Ovary (tissue), 9 donors: ENCODE results near the gene KCNIP3. TPM values are rescaled to one million over a fixed set of nuclear protein-coding genes. Genes with fewer than 3 reads are reported as not detected.
A peak's percentile ranks its signal among the peaks of the same experiment; 100 is the strongest.

ENCODE experiments used
- DNase-seq, 5 donors: peaks; one replicate each; pipeline ENCODE4 v3.0.0-alpha.2; 2019 to 2020
- H3K27ac ChIP-seq, 2 donors: fragments of 200-600 bp; one replicate each; pipeline versions ENCODE4 v1.5.1 to v1.8.0; 2019 to 2022
- H3K27me3 ChIP-seq: fragments of 200-600 bp; one replicate; pipeline ENCODE4 v1.8.0; 2022
- H3K36me3 ChIP-seq: fragments of 200-600 bp; sonication (generic); one replicate; pipeline ENCODE4 v1.5.1; 2019
- H3K4me1 ChIP-seq: one replicate; pipeline ENCODE4 v1.8.1; 2013; ENCODE audit warnings: mild to moderate bottlenecking, moderate library complexity; ENCODE audit not compliant: insufficient read depth
- H3K4me3 ChIP-seq: fragments of 200-600 bp; sonication (generic); one replicate; pipeline ENCODE4 v1.5.1; 2017
- H3K9me3 ChIP-seq, 2 donors: fragments of 200-600 bp in 1 of 2; sonication (generic) in 1 of 2; one replicate each; pipeline versions ENCODE4 v1.5.1 to v1.8.1; 2013 to 2019; ENCODE audit warnings: mild to moderate bottlenecking in 1 of 2, moderate library complexity in 1 of 2
- EP300 ChIP-seq: sonication (generic); formaldehyde crosslinking; IDR thresholded peaks from one replicate; pipeline ENCODE4 v1.6.1; 2017; ENCODE audit warnings: antibody characterized with exemption
- POLR2A ChIP-seq: fragments of 450-650 bp; IDR thresholded peaks from one replicate; pipeline ENCODE4 v1.6.1; 2017; ENCODE audit warnings: antibody characterized with exemption, mild to moderate bottlenecking, moderate library complexity
- WGBS, 3 donors: extraction: QIAGEN DNeasy Blood & Tissue Kit in 1 of 3; methylation state at CpG; one replicate each; pipeline versions ENCODE4 v1.1.5 to v1.1.7; 2013 to 2017; 5-methylcytosine and 5-hydroxymethylcytosine counted together
- intact Hi-C, 4 donors: fragments of 100-400 bp; cut with DNase I; formaldehyde crosslinking; loops; one replicate each; pipeline versions ENCODE4 v1.11.0 to v1.15.1; 2022 to 2023
- polyA plus RNA-seq, 2 donors: library from polyadenylated mRNA; stranded (reverse); fragments of 200-250 nt in 1 of 2; fragments of 350-450 nt in 1 of 2; fragmentation: Illumina TruSeq in 1 of 2; extraction: RNeasy Lipid Tissue Mini Kit (QIAGEN cat#74804) in 1 of 2; gene quantifications; one replicate each; pipeline ENCODE4 v1.2.3, GENCODE V29; 2013 to 2014
- total RNA-seq, 7 donors: library from RNA; depleted of rRNA in 2 of 7; stranded (reverse); fragments of >200 nt in 2 of 7; fragmentation: NEBNext Ultra II Directional in 3 of 7; extraction: Animal tissue kit (Norgen Biotek cat#: 25700) in 3 of 7; gene quantifications; one replicate each; pipeline versions ENCODE4 v1.1.0 to v1.2.4, GENCODE V29; 2016 to 2023
- TF ChIP-seq, protein P1 (sequence below), 3 donors: fragments of 450-650 bp in 2 of 3; fragments of 200-600 bp in 1 of 3; IDR thresholded peaks; one replicate each; pipeline versions ENCODE4 v1.5.1 to v1.8.0; 2016 to 2022; ENCODE audit warnings: antibody characterized with exemption in 3 of 3, mild to moderate bottlenecking in 1 of 3
- donor health status: DM: no; HTN: no; CAD: no; lungs with moderate emphysema.
- donor health status: DM: no; HTN: no; CAD: no.
- donor health status: Bipolar disorder and iron deficiency.
- donor health status: DM: yes; HTN: yes; CAD: no.
- donor health status: DM: no; HTN: no; CAD: no.
- donor health status: DM: yes; HTN: yes; CAD: no.

Gene KCNIP3
- total and polyA plus RNA-seq, 9 donors = 2.2 to 26.0 (median 11.7) TPM

DNA sequence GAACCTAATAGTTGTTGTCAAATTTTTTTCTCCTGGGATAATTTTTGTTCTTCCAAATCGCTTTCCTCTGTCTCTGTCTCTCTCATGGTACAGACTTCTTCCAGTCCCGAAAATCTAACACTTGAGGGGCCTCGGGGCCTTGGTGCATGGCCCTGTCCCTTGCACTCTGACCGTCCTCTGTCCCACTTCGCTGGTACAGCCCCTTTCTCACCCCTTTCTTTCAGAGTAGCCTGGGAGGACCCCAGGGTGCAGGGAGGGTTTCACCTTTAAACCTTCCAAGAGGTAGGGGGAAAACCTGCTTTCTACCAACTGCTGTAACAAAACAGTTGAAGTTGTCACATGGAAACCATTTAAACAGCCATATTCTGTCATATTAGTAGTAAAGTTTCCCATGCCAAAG, 83.1 kb downstream of the KCNIP3 start:
- Histone ChIP-seq H3K27me3 (no peaks in the 10 kb centered on the region), H3K27ac (no peak overlapping the region), H3K9me3 (no peaks in the 10 kb centered on the region), H3K4me3 (no peak overlapping the region), H3K36me3 (no peaks in the 10 kb centered on the region), H3K4me1 (peaks cover 12% of the 10 kb centered on the region)
- TF ChIP-seq EP300 (no peak), POLR2A (no peak)
- TF ChIP-seq, protein P1, sequence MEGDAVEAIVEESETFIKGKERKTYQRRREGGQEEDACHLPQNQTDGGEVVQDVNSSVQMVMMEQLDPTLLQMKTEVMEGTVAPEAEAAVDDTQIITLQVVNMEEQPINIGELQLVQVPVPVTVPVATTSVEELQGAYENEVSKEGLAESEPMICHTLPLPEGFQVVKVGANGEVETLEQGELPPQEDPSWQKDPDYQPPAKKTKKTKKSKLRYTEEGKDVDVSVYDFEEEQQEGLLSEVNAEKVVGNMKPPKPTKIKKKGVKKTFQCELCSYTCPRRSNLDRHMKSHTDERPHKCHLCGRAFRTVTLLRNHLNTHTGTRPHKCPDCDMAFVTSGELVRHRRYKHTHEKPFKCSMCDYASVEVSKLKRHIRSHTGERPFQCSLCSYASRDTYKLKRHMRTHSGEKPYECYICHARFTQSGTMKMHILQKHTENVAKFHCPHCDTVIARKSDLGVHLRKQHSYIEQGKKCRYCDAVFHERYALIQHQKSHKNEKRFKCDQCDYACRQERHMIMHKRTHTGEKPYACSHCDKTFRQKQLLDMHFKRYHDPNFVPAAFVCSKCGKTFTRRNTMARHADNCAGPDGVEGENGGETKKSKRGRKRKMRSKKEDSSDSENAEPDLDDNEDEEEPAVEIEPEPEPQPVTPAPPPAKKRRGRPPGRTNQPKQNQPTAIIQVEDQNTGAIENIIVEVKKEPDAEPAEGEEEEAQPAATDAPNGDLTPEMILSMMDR (IDR thresholded peaks at IDR 0.05) = no peak
- intact Hi-C loops = no loop called here
- DNase-seq = no peak
- WGBS, 3 donors = 89 to 94% (median 91%) methylated on average over 5 of the region's 5 CpGs

DNA sequence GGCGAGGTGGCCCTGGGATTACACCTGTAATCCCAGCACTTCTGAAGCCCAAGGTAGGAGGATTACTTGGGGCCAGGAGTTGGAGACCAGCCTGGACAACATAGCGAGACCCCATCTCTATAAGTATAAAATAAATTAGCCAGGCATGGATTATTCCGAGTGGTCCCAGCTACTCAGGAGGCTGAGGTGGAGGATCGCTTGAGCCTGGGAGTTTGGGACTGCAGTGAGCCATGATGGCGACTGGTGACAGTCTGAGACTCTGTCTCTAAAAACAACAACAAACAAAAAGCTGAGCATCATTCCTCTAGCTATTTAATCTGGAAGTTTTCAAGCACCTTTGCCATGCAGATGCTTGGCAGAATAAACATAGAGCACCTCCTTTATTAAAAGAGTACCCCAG, 83.6 kb downstream of the KCNIP3 start:
- WGBS, 3 donors = 92 to 96% (median 93%) methylated on average over 5 of the region's 5 CpGs
- H3K9me3 ChIP-seq = no peaks in the 10 kb centered on the region
- intact Hi-C loops = no loop called here
- H3K27me3 ChIP-seq = no peaks in the 10 kb centered on the region
- peaks cover 16% of the 10 kb centered on the region for H3K4me1 ChIP-seq
- no peak for TF ChIP-seq POLR2A
- TF ChIP-seq, protein P1 (IDR thresholded peaks at IDR 0.05) = no peak
- TF ChIP-seq EP300 = no peak
- H3K36me3 ChIP-seq = no peaks in the 10 kb centered on the region
- H3K4me3 ChIP-seq = no peak overlapping the region
- peak in 1 of 5 donors; percentile 4 for DNase-seq
- no peak overlapping the region for H3K27ac ChIP-seq

DNA sequence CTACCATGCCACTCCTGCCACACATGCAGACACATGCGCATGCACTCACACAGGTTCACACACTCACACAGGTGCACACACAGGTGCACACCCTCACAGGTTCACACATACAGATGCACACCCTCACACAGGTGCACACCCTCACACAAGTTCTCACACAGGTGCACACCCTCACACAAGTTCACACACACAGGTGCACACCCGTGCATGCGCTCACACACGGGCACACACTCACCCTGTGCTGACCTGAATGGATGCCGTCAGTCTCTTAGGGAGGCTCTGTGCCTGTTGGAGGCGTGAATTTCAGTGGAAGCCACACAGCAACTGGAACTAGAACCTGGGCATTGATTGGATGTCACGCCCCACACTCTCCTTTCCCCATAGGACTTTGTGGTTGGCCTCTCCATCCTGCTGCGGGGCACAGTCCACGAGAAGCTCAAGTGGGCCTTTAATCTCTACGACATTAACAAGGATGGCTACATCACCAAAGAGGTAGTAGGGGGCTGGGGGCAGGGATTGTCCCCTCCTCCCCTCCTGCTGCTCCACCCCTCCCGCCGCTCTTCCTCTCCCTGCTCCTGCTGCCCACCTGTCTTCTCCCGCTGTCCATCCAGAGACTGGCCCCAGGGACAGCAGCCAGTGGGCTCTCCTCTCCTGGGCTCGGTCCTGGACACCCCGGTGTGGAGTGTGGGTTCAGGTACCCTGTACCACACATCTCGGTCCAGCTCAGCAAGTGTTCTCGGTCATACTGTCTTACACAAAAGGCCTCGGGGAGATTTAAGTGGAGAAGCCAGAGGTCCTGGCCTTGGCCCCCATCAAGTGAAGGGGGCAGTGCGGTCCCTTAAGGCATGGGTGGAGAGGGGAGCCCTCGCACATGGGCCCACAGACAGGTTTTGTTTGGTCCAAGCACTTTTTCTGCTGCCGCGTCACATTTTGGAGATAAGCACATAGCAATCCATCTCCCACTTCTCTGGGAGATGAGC, 84.4 kb downstream of the KCNIP3 start:
- no peaks in the 10 kb centered on the region for H3K36me3 ChIP-seq
- TF ChIP-seq POLR2A = no peak
- no peak for TF ChIP-seq EP300
- TF ChIP-seq, protein P1 (IDR thresholded peaks at IDR 0.05) = no peak
- no peaks in the 10 kb centered on the region for H3K9me3 ChIP-seq
- no peak overlapping the region for H3K27ac ChIP-seq
- H3K4me1 ChIP-seq = peaks cover 20% of the 10 kb centered on the region
- H3K4me3 ChIP-seq = no peak overlapping the region
- DNase-seq = peak in 1 of 5 donors; percentile 4
- no peaks in the 10 kb centered on the region for H3K27me3 ChIP-seq
- WGBS, 3 donors = 85 to 91% (median 88%) methylated on average over 22 of the region's 22 CpGs
- intact Hi-C loops = no loop called here

DNA sequence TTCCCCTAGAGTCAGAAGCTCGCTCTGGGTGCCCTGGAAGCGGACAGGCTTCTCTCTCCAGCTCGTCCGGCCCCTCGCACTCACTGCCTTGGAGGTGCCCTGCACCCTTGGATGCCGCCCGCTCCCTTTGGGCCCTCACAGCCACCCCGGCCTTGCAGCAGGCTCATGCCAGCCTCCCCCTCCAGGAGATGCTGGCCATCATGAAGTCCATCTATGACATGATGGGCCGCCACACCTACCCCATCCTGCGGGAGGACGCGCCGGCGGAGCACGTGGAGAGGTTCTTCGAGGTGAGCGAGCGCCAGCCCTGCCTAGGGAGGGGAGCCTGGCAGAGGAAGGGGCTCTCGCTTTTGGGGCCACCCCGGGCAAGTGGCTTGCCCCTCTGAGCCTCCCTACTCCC, 85.0 kb downstream of the KCNIP3 start:
- no peaks in the 10 kb centered on the region for H3K27me3 ChIP-seq
- WGBS, 3 donors = 96 to 97% (median 97%) methylated on average over 15 to 20 of the region's 20 CpGs
- no peak for DNase-seq
- TF ChIP-seq EP300 = no peak
- TF ChIP-seq, protein P1 (IDR thresholded peaks at IDR 0.05) = no peak
- no peak for TF ChIP-seq POLR2A
- H3K9me3 ChIP-seq = no peaks in the 10 kb centered on the region
- H3K36me3 ChIP-seq = no peaks in the 10 kb centered on the region
- peaks cover 20% of the 10 kb centered on the region for H3K4me1 ChIP-seq
- intact Hi-C loops = no loop called here
- no peak overlapping the region for H3K4me3 ChIP-seq
- no peak overlapping the region for H3K27ac ChIP-seq
